Lung (tissue), 12 donors: Measurements from ENCODE around the gene RBM33. TPM values are rescaled to one million over a fixed set of nuclear protein-coding genes. Genes with fewer than 3 reads are reported as not detected.

ENCODE experiments used
- ATAC-seq: fragments of 200-7000 bp; cut with Tn5 transposase; one replicate; pipeline ENCODE4 v1.9.1; 2020; ENCODE audit warnings: moderate number of reproducible peaks; ENCODE audit not compliant: insufficient read depth, low FRiP score
- DNase-seq, 3 donors: peaks; one replicate each; pipeline ENCODE4 v3.0.0-alpha.2; 2013 to 2017
- H3K27ac ChIP-seq, 2 donors: one replicate each; pipeline ENCODE4 v1.5.1; 2013; ENCODE audit warnings: mild to moderate bottlenecking in 2 of 2, moderate library complexity in 2 of 2, control low read depth in 1 of 2, inconsistent platforms in 1 of 2, low read depth in 1 of 2, low read length in 1 of 2
- H3K27me3 ChIP-seq, 3 donors: one replicate each; pipeline ENCODE4 v1.5.1; 2013; ENCODE audit warnings: low read length in 2 of 3; ENCODE audit not compliant: control insufficient read depth in 3 of 3, insufficient read depth in 3 of 3
- H3K36me3 ChIP-seq, 4 donors: one replicate each; pipeline ENCODE4 v1.5.1; 2013; ENCODE audit warnings: low read length in 4 of 4, mild to moderate bottlenecking in 1 of 4, moderate library complexity in 1 of 4; ENCODE audit not compliant: control insufficient read depth in 4 of 4, insufficient read depth in 4 of 4
- H3K4me1 ChIP-seq, 5 donors: one replicate each; pipeline ENCODE4 v1.5.1; 2013; ENCODE audit warnings: low read length in 5 of 5, mild to moderate bottlenecking in 2 of 5, moderate library complexity in 1 of 5; ENCODE audit not compliant: control insufficient read depth in 5 of 5, insufficient read depth in 5 of 5
- H3K4me3 ChIP-seq: one replicate; pipeline ENCODE4 v1.5.1; 2013; ENCODE audit warnings: mild to moderate bottlenecking, control low read depth, moderate library complexity
- H3K9ac ChIP-seq, 2 donors: one replicate each; pipeline ENCODE4 v1.5.1; 2013; ENCODE audit warnings: low read length in 2 of 2, control low read depth in 1 of 2; ENCODE audit not compliant: insufficient read depth in 1 of 2
- H3K9me3 ChIP-seq, 4 donors: one replicate each; pipeline ENCODE4 v1.5.1; 2013; ENCODE audit warnings: low read length in 3 of 4, mild to moderate bottlenecking in 1 of 4, moderate library complexity in 1 of 4; ENCODE audit not compliant: control insufficient read depth in 4 of 4, insufficient read depth in 3 of 4
- WGBS, 2 donors: extraction: QIAGEN DNeasy Blood & Tissue Kit; methylation state at CpG; one replicate each; pipeline ENCODE4 v1.1.7; 2013; 5-methylcytosine and 5-hydroxymethylcytosine counted together
- polyA plus RNA-seq, 2 donors: library from polyadenylated mRNA; stranded (reverse); fragments of 200-250 nt; gene quantifications; one replicate each; pipeline ENCODE4 v1.2.1, GENCODE V29; 2013
- total RNA-seq, 2 donors: library from RNA; depleted of rRNA in 1 of 2; stranded (reverse); fragments of >200 nt in 1 of 2; gene quantifications; one replicate each; pipeline ENCODE4 v1.2.1, GENCODE V29; 2014 to 2021
- TF ChIP-seq, protein P1 (sequence below): IDR thresholded peaks from 2 replicates; pipeline ENCODE4 v1.5.1; 2012; ENCODE audit warnings: mild to moderate bottlenecking; ENCODE audit errors: control extremely low read depth, extremely low read depth
- donor health status: control.
- donor health status: control.
- donor health status: Bipolar disorder and iron deficiency.
- donor health status: healthy.
- donor health status: DM: yes; HTN: yes; CAD: no.

RBM33 gene
- total and polyA plus RNA-seq, 4 donors = 15.3 to 99.6 (median 43.2) TPM

- no peaks in the 10 kb centered on the region for H3K4me1 ChIP-seq
- WGBS, 2 donors = 3 to 5% methylated on average over 45 to 68 of the region's 68 CpGs
- H3K9me3 ChIP-seq = no peaks in the 10 kb centered on the region
- TF ChIP-seq, protein P1, sequence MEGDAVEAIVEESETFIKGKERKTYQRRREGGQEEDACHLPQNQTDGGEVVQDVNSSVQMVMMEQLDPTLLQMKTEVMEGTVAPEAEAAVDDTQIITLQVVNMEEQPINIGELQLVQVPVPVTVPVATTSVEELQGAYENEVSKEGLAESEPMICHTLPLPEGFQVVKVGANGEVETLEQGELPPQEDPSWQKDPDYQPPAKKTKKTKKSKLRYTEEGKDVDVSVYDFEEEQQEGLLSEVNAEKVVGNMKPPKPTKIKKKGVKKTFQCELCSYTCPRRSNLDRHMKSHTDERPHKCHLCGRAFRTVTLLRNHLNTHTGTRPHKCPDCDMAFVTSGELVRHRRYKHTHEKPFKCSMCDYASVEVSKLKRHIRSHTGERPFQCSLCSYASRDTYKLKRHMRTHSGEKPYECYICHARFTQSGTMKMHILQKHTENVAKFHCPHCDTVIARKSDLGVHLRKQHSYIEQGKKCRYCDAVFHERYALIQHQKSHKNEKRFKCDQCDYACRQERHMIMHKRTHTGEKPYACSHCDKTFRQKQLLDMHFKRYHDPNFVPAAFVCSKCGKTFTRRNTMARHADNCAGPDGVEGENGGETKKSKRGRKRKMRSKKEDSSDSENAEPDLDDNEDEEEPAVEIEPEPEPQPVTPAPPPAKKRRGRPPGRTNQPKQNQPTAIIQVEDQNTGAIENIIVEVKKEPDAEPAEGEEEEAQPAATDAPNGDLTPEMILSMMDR = no peak
- peaks cover 0 to 6% (median under 1%) of the 10 kb centered on the region in 4 donors for H3K36me3 ChIP-seq
- peak overlapping the region in 1 of 2 donors; percentile 46 for H3K9ac ChIP-seq
- ATAC-seq (peak; percentile 20), DNase-seq (peak in 1 of 3 donors; percentile 38)
- H3K27me3 ChIP-seq = no peaks in the 10 kb centered on the region
- peak overlapping the region; percentile 7 for H3K4me3 ChIP-seq
- H3K27ac ChIP-seq = no peak overlapping the region
These were observed 142.8 kb downstream of the RBM33 start for GRCh38 chr7:155787171-155787851.

DNA sequence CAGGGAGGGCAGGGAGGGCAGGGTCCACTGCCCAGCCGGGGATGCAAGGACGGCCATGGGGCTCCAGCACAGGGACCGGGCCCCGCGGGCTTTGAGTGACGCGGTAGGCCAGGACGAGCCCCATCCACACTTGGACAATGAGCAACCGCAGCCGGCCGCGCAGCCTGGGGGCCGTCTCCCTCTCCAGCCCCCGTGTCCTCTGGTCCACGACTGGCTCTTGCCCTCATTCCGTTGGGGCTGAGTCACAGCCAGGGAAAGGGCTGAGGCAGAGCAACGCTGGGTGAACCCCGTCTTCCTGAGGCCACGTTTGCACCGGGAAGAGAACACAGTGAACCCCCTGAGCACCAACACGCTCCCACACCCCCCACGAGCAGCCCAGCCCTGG is 144.1 kb downstream of the RBM33 start:
- TF ChIP-seq, protein P1 = no peak
- DNase-seq (no peak), ATAC-seq (no peak)
- Histone ChIP-seq H3K36me3 (peaks cover 0 to 3% (median 0%) of the 10 kb centered on the region in 4 donors), H3K4me1 (no peaks in the 10 kb centered on the region), H3K9me3 (peaks cover 0 to 4% (median 0%) of the 10 kb centered on the region in 4 donors), H3K27ac (no peak overlapping the region), H3K27me3 (peaks cover 0 to 5% (median 0%) of the 10 kb centered on the region in 3 donors), H3K9ac (no peak overlapping the region), H3K4me3 (no peak overlapping the region)
- WGBS, 2 donors = 89 to 95% methylated on average over 21 to 22 of the region's 22 CpGs

DNA sequence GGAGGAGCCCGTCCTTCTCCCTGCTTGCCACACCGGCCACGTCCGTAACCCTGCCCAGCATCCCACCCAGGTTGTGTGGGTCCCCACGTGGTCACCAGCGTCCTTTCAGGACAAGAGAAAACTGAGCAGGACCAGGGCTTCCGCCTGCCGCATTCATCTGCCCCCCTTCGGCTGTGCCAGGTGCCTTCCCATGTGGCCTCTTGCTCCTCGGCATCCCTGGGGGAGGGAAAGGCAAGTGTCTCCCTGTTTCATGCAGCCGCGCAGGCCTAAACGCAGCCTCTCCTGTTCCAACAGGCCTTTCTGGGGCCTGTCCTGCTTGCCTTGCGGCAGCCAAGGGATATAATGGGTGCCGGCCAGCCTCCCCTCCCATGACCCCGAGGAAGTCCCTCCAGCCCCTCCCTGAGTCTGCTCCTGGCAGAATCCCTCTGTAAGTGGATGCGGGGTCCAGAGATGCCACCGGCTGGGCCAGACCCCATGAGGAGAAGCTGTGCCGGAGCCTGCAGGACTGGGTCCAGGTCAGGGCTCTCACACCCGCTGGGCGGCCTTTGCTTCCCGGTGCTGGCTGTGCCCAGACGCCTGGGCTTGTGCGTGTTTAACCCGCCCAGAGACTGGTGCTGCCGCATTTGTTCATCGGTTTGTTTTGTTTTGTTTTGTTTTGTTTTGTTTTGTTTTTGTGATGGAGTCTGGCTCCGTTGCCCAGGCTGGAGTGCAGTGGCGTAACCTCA is 144.7 kb downstream of the RBM33 start:
- Histone ChIP-seq H3K4me1 (no peaks in the 10 kb centered on the region), H3K9me3 (peaks cover 0 to 4% (median 0%) of the 10 kb centered on the region in 4 donors), H3K9ac (no peak overlapping the region), H3K4me3 (no peak overlapping the region), H3K27ac (no peak overlapping the region), H3K36me3 (peaks cover 0 to 2% (median 0%) of the 10 kb centered on the region in 4 donors), H3K27me3 (peaks cover 0 to 5% (median 0%) of the 10 kb centered on the region in 3 donors)
- TF ChIP-seq, protein P1 = no peak
- 89 to 90% methylated on average over 28 to 29 of the region's 29 CpGs for WGBS, 2 donors
- ATAC-seq = no peak
- no peak for DNase-seq
